GM08714 (cell line): Measurements from ENCODE around the gene GNAS-AS1.

Experiments used
- H3K4me3 ChIP-seq: fragments of 200-500 bp; sonication (Bioruptor generic); 2 replicates; pipeline ENCODE4 v1.5.1; 2014; ENCODE audit warnings: mild to moderate bottlenecking, low read length, inconsistent platforms
- ZNF274 ChIP-seq: IDR thresholded peaks from 2 replicates; pipeline ENCODE4 v1.6.1; 2012; ENCODE audit warnings: mild to moderate bottlenecking, low read depth, low read length

The GNAS-AS1 gene

GRCh38 chr20:58807801-58808200 lies 42.9 kb downstream of the GNAS-AS1 start:
- no peak for TF ChIP-seq ZNF274
- no peak overlapping the region for H3K4me3 ChIP-seq

GRCh38 chr20:58803533-58803932 lies 47.2 kb downstream of the GNAS-AS1 start:
- no peak for TF ChIP-seq ZNF274
- no peak overlapping the region for H3K4me3 ChIP-seq

GRCh38 chr20:58802061-58802460 lies 48.6 kb downstream of the GNAS-AS1 start:
- no peak for TF ChIP-seq ZNF274
- H3K4me3 ChIP-seq = no peak overlapping the region

DNA sequence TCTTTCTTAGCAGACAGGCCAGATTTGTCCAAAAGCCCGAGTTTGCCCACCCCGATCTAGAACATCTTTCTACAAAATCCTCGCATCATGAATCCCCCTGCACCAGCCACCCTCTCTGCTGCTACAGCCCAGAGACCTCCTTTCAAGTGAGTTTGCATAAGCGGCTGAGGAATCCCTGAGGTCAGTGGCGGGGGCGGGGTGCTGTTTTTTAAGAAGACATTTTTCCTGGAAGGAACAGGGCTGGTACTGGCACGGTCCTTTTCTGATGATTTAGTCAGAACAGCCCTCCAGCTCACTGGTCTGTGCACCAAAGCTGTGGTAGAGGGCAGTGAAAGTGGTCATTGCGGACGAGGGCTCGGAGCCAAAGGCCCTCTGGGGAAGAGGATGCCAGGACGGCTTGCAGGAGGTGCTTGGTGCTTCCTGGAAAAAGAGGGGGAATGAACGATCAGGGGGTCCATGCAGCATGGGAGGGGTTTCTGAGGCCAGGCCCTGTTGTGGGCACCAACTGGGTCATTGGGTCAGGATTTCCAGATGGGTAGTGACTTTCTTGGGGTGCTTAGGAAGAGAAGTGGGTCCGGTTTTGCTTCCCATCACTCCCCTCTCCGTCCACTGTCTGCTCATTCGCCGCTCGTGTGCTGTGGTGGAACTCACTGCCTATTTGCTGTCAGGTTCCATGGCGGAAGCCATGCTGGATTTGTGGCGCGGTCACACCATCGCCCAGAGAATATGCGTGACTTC lies 50.4 kb downstream of the GNAS-AS1 start:
- H3K4me3 ChIP-seq = no peak overlapping the region
- TF ChIP-seq ZNF274 = no peak

DNA sequence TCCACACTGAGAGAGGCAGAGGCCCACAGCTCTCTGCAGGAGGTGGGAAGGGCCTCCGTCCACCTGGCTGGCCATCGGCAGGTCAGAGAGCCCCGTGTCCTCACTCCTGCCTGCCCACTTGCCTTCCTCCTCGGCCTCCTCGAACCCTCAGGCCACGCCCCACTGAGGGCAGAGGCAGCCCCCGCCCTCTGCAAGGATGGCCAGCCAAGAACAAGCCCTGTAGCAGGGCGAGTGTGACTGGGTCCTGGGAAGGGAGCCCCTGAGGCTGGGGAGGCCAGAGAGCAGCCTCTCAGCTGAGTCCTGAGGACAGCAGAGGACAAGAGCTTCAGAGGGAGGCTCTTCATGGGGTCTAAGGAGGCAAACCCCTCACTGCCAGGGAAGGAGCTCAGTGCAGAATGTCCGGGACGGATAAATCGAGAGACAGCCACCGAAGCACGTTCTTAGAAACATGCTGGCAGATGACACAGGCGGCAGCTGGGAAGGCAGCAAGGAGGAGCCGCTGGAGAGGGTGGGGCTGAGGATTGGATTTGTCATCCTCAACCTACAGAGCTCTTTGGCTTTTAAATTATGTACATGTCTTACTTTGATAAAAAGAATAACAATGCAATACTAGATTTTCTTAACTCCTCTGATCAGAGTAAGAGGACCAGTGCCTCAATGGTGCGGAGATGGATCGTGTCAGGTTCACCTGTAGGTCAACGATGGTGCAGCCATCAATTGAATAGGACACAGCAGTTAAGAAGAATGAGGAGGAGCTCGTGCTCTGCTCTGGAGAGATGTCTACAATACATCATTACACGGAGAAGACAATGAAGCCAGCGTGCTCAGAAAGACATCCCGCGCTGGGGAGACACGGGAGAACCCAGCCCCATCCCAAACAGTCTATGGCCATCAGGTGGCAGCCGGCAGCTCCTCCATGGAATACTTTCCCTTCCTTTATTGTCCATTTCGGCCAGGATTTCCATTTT lies 53.0 kb downstream of the GNAS-AS1 start:
- H3K4me3 ChIP-seq = no peak overlapping the region
- TF ChIP-seq ZNF274 = no peak

DNA sequence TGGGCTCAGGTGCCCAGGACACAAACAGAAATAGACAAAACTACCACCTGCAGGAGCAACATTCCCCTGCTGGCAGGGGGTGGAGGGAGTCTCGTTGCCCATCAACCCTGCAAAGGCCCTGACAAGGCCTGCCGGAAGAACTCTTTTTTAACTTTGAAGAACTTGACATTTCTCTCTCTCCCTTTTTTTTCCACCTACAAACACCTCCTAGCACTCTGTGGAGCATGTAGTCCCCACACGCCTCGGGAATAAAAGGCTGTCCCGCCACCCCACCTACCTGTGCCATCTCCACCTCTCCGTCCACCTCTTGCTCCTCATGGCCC lies 54.8 kb downstream of the GNAS-AS1 start:
- no peak for TF ChIP-seq ZNF274
- no peak overlapping the region for H3K4me3 ChIP-seq

DNA sequence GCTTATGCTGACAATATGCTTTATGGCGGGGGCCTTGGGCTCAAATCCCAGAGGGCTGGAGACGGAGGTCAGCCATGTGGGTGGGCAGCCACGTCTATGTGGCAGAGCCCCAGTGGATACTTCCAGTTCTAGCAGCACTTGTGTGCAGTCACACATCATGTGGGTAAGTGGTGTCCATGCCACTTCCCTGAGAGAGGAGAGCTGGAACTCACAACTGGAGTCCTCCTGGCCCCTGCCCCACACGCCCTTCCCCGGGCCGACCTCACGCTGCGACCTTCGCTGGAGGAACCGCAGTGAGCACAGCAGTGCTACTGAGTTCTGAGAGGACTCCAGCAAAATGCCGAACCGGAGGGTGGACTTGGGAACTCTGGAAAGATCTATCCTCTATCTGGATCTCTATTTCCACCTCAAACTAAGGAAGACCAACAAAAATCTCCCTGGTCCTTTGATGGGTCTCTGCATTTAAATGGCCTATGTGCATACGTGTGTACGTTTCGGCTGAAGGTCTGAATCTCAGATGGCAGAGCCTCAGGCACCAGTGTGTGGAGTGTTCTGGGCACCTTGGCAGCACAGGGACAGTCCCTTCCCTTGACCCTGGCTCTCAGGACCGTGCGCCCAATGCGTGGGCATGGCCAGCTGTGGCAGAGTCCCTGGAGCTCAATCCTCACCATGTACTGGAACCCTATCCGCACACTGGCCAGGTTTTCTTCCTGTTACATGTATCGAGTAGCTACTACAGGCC lies 55.4 kb downstream of the GNAS-AS1 start:
- no peak for TF ChIP-seq ZNF274
- no peak overlapping the region for H3K4me3 ChIP-seq

- no peak overlapping the region for H3K4me3 ChIP-seq
- no peak for TF ChIP-seq ZNF274
Observed at GRCh38 chr20:58794510-58795180, 56.1 kb downstream of the GNAS-AS1 start.

DNA sequence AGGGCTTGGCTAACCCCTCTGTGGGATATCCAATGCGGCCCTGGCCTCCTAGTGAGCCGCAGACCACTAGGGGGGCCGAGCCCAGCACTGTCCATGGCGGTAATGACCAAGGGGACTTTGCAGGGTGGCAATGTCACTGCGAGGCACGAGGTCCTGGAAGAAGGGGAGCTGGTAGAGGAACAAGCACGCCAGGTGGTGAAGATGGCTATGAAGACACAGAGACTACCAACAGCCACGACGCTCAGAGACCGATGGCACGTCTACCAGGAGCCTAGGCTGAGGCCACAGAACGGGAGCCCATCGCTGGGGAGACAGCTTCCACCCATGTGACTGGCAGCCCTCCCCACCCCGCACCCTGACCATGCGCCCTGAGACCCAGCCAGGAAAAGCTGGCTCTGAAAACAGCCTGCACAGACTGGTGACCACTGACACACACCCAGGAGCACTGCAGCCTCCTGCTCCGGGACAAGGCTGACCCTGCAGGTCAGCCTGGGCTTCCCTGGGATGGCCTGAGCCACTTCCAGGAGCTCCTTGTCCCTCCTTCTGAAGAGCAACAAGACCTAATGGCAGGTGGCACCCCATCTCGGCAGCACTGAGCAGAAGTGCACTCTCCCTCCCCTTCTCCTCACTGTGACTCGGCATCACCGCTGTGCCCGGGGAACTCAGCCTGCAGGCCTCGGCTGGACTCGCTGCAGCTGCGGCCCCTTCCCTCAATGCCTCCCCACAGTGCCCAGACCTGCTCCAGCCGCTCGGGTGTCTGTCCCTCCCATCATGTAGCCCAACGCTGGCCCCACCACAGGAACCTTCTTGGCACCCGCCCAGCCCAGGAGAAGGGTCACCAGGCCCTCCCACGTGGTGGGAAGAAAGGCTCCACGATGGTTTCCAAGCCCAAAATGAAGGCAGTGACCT lies 56.9 kb downstream of the GNAS-AS1 start:
- TF ChIP-seq ZNF274 = no peak
- H3K4me3 ChIP-seq = no peak overlapping the region

GRCh38 chr20:58792426-58792825 lies 58.3 kb downstream of the GNAS-AS1 start:
- no peak overlapping the region for H3K4me3 ChIP-seq
- TF ChIP-seq ZNF274 = no peak

DNA sequence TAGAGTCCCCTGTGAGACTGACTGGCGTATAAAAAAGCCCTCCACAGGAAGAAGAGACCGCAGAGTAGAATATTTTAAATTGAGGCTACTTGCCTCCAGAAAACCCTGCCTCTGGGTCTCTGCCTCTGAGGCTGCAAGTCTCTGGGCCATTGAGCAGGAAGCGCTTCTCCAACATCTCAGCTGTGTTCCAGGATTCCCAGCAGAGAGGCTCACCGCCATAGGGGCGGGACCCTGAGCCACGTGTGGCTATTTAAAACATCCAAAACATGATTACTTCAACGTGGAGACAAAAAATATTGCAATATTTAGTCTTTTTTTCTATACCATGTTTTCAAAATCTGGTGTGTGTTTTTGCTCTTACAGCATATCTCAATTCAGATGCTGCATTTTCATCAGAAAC lies 59.4 kb downstream of the GNAS-AS1 start:
- no peak overlapping the region for H3K4me3 ChIP-seq
- TF ChIP-seq ZNF274 = no peak

DNA sequence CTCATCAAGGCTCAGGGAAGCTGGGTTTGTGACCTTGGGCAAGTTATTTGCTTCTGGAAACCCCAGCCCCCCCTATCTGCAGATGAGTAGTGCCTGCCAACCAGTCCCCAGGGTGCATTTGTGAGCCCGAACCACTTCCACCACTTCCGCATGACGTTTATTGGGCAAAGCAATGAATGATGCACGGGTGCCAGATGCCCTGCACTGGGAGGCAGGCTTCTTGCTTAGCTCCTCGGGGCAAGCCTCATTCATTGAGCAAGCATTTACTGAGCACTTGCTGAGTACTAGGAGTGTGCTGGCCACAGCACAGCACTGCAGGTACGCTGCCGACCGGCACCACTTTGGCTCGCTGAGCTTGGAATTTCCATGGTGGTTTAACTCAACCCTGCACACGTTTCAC lies 60.2 kb downstream of the GNAS-AS1 start:
- no peak overlapping the region for H3K4me3 ChIP-seq
- TF ChIP-seq ZNF274 = no peak
